GM18499 (cell line): Measurements from ENCODE around the gene PLCB2.

Experiments
- ATAC-seq: cut with Tn5 transposase; IDR thresholded peaks from one replicate; pipeline ENCODE4 v1.9.1; 2021; ENCODE audit warnings: moderate number of reproducible peaks; ENCODE audit not compliant: insufficient read depth, unreplicated experiment

The PLCB2 gene

GRCh38 chr15:40327457-40327856, 19.7 kb upstream of the PLCB2 start:
- no peak for ATAC-seq

- ATAC-seq: no peak
These were observed 18.0 kb upstream of the PLCB2 start for GRCh38 chr15:40325700-40326099.

- ATAC-seq: no peak
These were observed 17.5 kb upstream of the PLCB2 start for GRCh38 chr15:40325188-40325587.

GRCh38 chr15:40323953-40324937, 16.5 kb upstream of the PLCB2 start:
- no peak for ATAC-seq

GRCh38 chr15:40323239-40323952, 15.7 kb upstream of the PLCB2 start, which contains the start of gene INAFM2:
INAFM2 (plus strand) TSS chr15:40323692; CDS start chr15:40324056, 364 bp downstream.
- peak; percentile 78 for ATAC-seq

- no peak for ATAC-seq
These were observed 14.9 kb upstream of the PLCB2 start for GRCh38 chr15:40322531-40323238.

GRCh38 chr15:40320931-40321371, 13.2 kb upstream of the PLCB2 start:
- ATAC-seq: no peak

- ATAC-seq: no peak
These were observed 12.7 kb upstream of the PLCB2 start for GRCh38 chr15:40320409-40320808.

GRCh38 chr15:40317580-40317979, 9.8 kb upstream of the PLCB2 start:
- no peak for ATAC-seq

- no peak for ATAC-seq
These were observed 9.2 kb upstream of the PLCB2 start for GRCh38 chr15:40316931-40317330.

- no peak for ATAC-seq
These were observed 7.1 kb upstream of the PLCB2 start for GRCh38 chr15:40314723-40315276.

GRCh38 chr15:40313531-40314398, 6.0 kb upstream of the PLCB2 start:
- ATAC-seq: no peak

GRCh38 chr15:40312370-40313158, 4.8 kb upstream of the PLCB2 start:
- ATAC-seq: no peak

GRCh38 chr15:40310993-40311392, 3.3 kb upstream of the PLCB2 start:
- no peak for ATAC-seq

GRCh38 chr15:40310001-40310959, 2.5 kb upstream of the PLCB2 start:
- ATAC-seq: no peak

GRCh38 chr15:40309344-40309862, 1.7 kb upstream of the PLCB2 start:
- ATAC-seq: no peak

GRCh38 chr15:40306908-40307307, 827 bp downstream of the PLCB2 start:
- no peak for ATAC-seq
